K562 (cell line): ENCODE data around the gene LRP6. TPM values are rescaled to one million over a fixed set of nuclear protein-coding genes. Genes with fewer than 3 reads are reported as not detected.
A peak's percentile ranks its signal among the peaks of the same experiment; 100 is the strongest.

Experiments used
- ERF ChIP-seq: fragments of 450-650 bp; formaldehyde crosslinking; IDR thresholded peaks from 2 replicates; pipeline ENCODE4 v1.4.0; 2020; ENCODE audit warnings: mild to moderate bottlenecking, mixed read lengths
- FOXJ3 ChIP-seq: sonication (generic); formaldehyde crosslinking; IDR thresholded peaks from 2 replicates; pipeline ENCODE4 v1.4.0; 2020; ENCODE audit warnings: mild to moderate bottlenecking, missing genetic modification reagents
- HMGN3 ChIP-seq: IDR thresholded peaks from 2 replicates; pipeline ENCODE4 v1.6.1; 2011; ENCODE audit warnings: borderline replicate concordance, low read depth, mild to moderate bottlenecking, mixed read lengths, low read length; ENCODE audit not compliant: insufficient read length; ENCODE audit errors: extremely low read depth
- KLF10 ChIP-seq: fragments of 250-450 bp; sonication (Bioruptor Pico); IDR thresholded peaks from 2 replicates; pipeline ENCODE4 v1.6.1; 2021; ENCODE audit warnings: matching md5 sums
- MYC ChIP-seq, 2 experiments: fragments of 250-450 bp in 1 of 2; sonication (Bioruptor Pico) in 1 of 2; IDR thresholded peaks; 2 replicates each; pipeline versions ENCODE4 v1.5.1 to v1.6.1; 2012 to 2021; ENCODE audit warnings: low read depth in 2 of 2, borderline replicate concordance in 1 of 2, improper control_type of control experiment in 1 of 2, low read length in 1 of 2, mild to moderate bottlenecking in 1 of 2, moderate library complexity in 1 of 2
- NFE2L1 ChIP-seq: fragments of 450-650 bp; IDR thresholded peaks from 2 replicates; pipeline ENCODE4 v1.6.1; 2016; ENCODE audit warnings: missing genetic modification characterization, low read depth, mild to moderate bottlenecking, missing compliant biosample characterization, moderate library complexity, borderline replicate concordance
- PHTF2 ChIP-seq: fragments of 250-450 bp; sonication (Bioruptor Pico); IDR thresholded peaks from 2 replicates; pipeline ENCODE4 v1.5.0; 2021; ENCODE audit warnings: mild to moderate bottlenecking
- RBBP5 ChIP-seq: fragments of 200-600 bp; sonication (generic); IDR thresholded peaks from 2 replicates; pipeline ENCODE4 v1.6.1; 2012; ENCODE audit warnings: borderline replicate concordance, mild to moderate bottlenecking, low read length, control low read depth, inconsistent platforms; ENCODE audit not compliant: insufficient read depth, poor library complexity, severe bottlenecking
- RBM17 ChIP-seq: fragments of 200-400 bp; formaldehyde crosslinking; IDR thresholded peaks from 2 replicates; pipeline ENCODE4 v1.6.1; 2017; ENCODE audit warnings: low read depth, mild to moderate bottlenecking, low read length, borderline replicate concordance
- RFX1 ChIP-seq: fragments of 450-650 bp; IDR thresholded peaks from 2 replicates; pipeline ENCODE4 v1.6.1; 2016; ENCODE audit warnings: mild to moderate bottlenecking, moderate library complexity
- SP1 ChIP-seq: sonication (generic); formaldehyde crosslinking; IDR thresholded peaks from 2 replicates; pipeline ENCODE4 v1.8.1; 2022; ENCODE audit warnings: mild to moderate bottlenecking, missing genetic modification reagents
- ZNF561 ChIP-seq: fragments of 450-650 bp; formaldehyde crosslinking; conservative IDR thresholded peaks from 2 replicates; pipeline ENCODE4 v1.4.0; 2020; ENCODE audit warnings: mild to moderate bottlenecking, moderate library complexity
- polyA plus RNA-seq, 8 experiments: library from polyadenylated mRNA; depleted of rRNA in 4 of 8; stranded (reverse) in 5 of 8; unstranded in 3 of 8; fragments of >200 nt; fragmentation: Nextera tagmentation in 2 of 8; fragmentation: Illumina TruSeq in 1 of 8; extraction: Ambion mirVana in 2 of 8; extraction: Trizol in 1 of 8; gene quantifications; 2 replicates each; pipeline versions ENCODE4 v1.2.1 to v1.2.3, GENCODE V29; 2011 to 2014; ENCODE audit warnings: inconsistent platforms in 1 of 8, missing spikeins in 1 of 8
- total RNA-seq, 7 experiments: library from RNA; depleted of rRNA in 6 of 7; stranded (reverse); fragments of >200 nt in 6 of 7; fragmentation: Illumina TruSeq in 2 of 7; extraction: Trizol in 2 of 7; gene quantifications; 2 replicates each; pipeline versions ENCODE4 v1.2.1 to v1.2.3, GENCODE V29; 2011 to 2021; ENCODE audit warnings: low replicate concordance in 1 of 7
- TF ChIP-seq, protein P1 (sequence below): sonication (generic); formaldehyde crosslinking; IDR thresholded peaks from 2 replicates; pipeline ENCODE4 v1.8.0; 2022; ENCODE audit warnings: mild to moderate bottlenecking, missing genetic modification reagents
- TF ChIP-seq, protein P2 (sequence below): sonication (generic); formaldehyde crosslinking; IDR thresholded peaks from 2 replicates; pipeline ENCODE4 v1.9.0; 2022; ENCODE audit warnings: mild to moderate bottlenecking, missing genetic modification reagents
- TF ChIP-seq, protein P3 (sequence below): sonication (generic); formaldehyde crosslinking; IDR thresholded peaks from 2 replicates; pipeline ENCODE4 v1.9.0; 2022; ENCODE audit warnings: mild to moderate bottlenecking, missing genetic modification reagents
- TF ChIP-seq, protein P4 (sequence below), 2 experiments: fragments of 450-650 bp; formaldehyde crosslinking in 1 of 2; IDR thresholded peaks; 2 replicates each; pipeline versions ENCODE4 v1.4.0 to v1.6.1; 2014 to 2020; ENCODE audit warnings: mild to moderate bottlenecking in 2 of 2, borderline replicate concordance in 1 of 2, low read depth in 1 of 2

The LRP6 gene
- total and polyA plus RNA-seq, 9 of the 15 experiments (the other 6 are each of a cell fraction or from before 2014, with no cell fraction given) = 3.0 to 17.0 (median 10.8) TPM

DNA sequence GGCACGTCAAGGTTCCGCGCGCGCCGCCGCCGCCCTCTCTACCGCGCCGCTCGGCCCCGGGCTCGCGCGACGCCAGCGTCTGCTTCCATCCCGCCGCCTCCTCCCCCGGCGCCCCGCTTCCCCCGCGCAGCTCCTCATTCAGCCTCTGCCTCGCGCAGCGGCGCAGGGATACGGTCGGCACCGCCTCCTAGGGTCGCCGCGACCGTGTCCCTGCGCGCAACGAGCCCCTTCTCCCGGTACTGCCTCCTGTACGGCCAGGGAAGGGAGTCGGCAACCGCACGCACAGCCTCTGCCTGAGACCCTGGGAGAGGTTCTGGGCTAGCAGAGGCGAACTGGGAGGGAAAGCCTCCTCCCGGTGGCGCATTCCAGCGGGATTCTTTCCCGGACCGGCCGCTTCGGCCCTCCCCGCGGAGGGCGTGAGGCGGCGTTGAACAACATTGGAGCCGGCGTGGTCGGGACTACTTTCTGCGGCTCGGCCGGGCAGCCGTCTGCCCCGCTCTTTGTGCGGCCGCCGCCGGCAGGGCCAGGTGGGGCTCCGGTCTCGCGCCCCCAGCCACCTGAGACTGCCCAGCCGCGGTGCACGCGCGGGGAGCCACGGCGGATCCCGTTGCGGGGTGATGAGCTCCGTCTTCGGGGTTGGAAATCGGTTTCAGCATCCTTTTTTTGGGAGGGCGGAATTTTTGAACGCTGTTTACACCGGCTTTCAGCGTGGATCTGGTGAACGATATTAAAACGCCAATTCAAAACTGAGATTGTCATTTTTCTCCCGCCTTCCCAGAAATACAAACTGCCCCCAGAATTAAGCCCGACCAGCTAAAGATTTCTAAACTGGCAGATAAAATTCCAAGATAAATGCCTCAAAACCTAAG lies at the start of gene LRP6 (continued):
- TF ChIP-seq, protein P1, sequence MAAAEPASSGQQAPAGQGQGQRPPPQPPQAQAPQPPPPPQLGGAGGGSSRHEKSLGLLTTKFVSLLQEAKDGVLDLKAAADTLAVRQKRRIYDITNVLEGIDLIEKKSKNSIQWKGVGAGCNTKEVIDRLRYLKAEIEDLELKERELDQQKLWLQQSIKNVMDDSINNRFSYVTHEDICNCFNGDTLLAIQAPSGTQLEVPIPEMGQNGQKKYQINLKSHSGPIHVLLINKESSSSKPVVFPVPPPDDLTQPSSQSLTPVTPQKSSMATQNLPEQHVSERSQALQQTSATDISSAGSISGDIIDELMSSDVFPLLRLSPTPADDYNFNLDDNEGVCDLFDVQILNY (CRISPR knock-in tag) = no peak
- TF ChIP-seq NFE2L1 (tag) (no peak), ERF (CRISPR knock-in tag) (no peak), RBM17 (no peak), RBBP5 (peak; percentile 87), SP1 (CRISPR knock-in tag) (peak; percentile 98), FOXJ3 (no peak), RFX1 (no peak), KLF10 (no peak), MYC (IDR thresholded peaks at IDR 0.05; ENCODE audit: low read depth, low read length) (peak; percentile 69), MYC (CRISPR knock-in tag; IDR thresholded peaks at IDR 0.05; ENCODE audit: borderline replicate concordance, low read depth) (peak; percentile 93), ZNF561 (no peak), PHTF2 (CRISPR knock-in tag) (no peak), HMGN3 (peak; percentile 37)
- TF ChIP-seq, protein P2, sequence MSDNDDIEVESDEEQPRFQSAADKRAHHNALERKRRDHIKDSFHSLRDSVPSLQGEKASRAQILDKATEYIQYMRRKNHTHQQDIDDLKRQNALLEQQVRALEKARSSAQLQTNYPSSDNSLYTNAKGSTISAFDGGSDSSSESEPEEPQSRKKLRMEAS = peak; percentile 68
- TF ChIP-seq, protein P3, sequence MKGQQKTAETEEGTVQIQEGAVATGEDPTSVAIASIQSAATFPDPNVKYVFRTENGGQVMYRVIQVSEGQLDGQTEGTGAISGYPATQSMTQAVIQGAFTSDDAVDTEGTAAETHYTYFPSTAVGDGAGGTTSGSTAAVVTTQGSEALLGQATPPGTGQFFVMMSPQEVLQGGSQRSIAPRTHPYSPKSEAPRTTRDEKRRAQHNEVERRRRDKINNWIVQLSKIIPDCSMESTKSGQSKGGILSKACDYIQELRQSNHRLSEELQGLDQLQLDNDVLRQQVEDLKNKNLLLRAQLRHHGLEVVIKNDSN (CRISPR knock-in tag) = no peak
- TF ChIP-seq, protein P4, sequence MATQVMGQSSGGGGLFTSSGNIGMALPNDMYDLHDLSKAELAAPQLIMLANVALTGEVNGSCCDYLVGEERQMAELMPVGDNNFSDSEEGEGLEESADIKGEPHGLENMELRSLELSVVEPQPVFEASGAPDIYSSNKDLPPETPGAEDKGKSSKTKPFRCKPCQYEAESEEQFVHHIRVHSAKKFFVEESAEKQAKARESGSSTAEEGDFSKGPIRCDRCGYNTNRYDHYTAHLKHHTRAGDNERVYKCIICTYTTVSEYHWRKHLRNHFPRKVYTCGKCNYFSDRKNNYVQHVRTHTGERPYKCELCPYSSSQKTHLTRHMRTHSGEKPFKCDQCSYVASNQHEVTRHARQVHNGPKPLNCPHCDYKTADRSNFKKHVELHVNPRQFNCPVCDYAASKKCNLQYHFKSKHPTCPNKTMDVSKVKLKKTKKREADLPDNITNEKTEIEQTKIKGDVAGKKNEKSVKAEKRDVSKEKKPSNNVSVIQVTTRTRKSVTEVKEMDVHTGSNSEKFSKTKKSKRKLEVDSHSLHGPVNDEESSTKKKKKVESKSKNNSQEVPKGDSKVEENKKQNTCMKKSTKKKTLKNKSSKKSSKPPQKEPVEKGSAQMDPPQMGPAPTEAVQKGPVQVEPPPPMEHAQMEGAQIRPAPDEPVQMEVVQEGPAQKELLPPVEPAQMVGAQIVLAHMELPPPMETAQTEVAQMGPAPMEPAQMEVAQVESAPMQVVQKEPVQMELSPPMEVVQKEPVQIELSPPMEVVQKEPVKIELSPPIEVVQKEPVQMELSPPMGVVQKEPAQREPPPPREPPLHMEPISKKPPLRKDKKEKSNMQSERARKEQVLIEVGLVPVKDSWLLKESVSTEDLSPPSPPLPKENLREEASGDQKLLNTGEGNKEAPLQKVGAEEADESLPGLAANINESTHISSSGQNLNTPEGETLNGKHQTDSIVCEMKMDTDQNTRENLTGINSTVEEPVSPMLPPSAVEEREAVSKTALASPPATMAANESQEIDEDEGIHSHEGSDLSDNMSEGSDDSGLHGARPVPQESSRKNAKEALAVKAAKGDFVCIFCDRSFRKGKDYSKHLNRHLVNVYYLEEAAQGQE (IDR thresholded peaks at IDR 0.05; ENCODE audit: borderline replicate concordance) = no peak
- TF ChIP-seq, protein P4 (CRISPR knock-in tag; IDR thresholded peaks at IDR 0.05; ENCODE audit: low read depth) = peak; percentile 74; the same call in 1 of the 2 replicates
